ENCODE results near the gene THRB.

DNA sequence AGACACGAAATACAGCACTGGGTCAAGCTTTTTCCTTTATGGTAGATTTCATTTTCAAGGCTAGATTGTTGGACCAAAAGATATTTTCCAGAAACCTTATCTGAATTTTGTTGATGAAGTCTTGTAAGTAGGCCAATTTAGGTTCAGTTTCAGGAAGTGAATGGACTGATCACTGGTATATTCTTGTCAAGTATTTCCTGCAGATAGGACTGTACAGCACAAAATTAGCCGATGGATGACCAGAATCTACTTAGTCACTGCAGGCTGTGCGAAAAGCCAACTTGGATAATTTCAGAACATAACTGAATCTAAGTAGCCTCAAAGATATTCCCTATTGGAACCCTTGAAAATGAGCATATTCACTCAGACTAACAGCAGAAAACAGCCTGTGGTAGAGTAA, 343.1 kb downstream of the THRB start:
- TF ChIP-seq SALL2 (tag by site-specific recombination; IDR thresholded peaks at IDR 0.05; ENCODE audit: borderline replicate concordance): no peak
- no peak for TF ChIP-seq CTCF (tag by site-specific recombination; IDR thresholded peaks at IDR 0.05)
- TF ChIP-seq ZNF777 (tag by site-specific recombination; IDR thresholded peaks at IDR 0.05; ENCODE audit: borderline replicate concordance): no peak
